Spleen (tissue), 11 donors: ENCODE data around the gene PPP1R9B. TPM values are rescaled to one million over a fixed set of nuclear protein-coding genes. Genes with fewer than 3 reads are reported as not detected.

ENCODE experiments used
- DNase-seq: peaks from one replicate; pipeline ENCODE4 v3.0.0-alpha.2; 2020
- H3K27ac ChIP-seq, 8 donors: fragments of 200-600 bp; sonication (generic) in 7 of 8; 1 replicate in 4 of 8; 2 replicates in 4 of 8; pipeline versions ENCODE4 v1.5.0 to v1.8.0; 2016 to 2021; ENCODE audit warnings: inconsistent platforms in 4 of 8, mild to moderate bottlenecking in 4 of 8, moderate library complexity in 1 of 8
- H3K27me3 ChIP-seq, 7 donors: fragments of 200-600 bp; sonication (generic) in 6 of 7; replicated peaks in 1 of 7; 1 replicate in 4 of 7; 2 replicates in 3 of 7; pipeline versions ENCODE4 v1.5.0 to v1.8.0; 2016 to 2021; ENCODE audit warnings: inconsistent platforms in 3 of 7, mild to moderate bottlenecking in 1 of 7
- H3K36me3 ChIP-seq, 6 donors: fragments of 200-600 bp; sonication (generic) in 5 of 6; 1 replicate in 4 of 6; 2 replicates in 2 of 6; pipeline versions ENCODE4 v1.5.0 to v1.8.0; 2016 to 2021; ENCODE audit warnings: inconsistent platforms in 2 of 6
- H3K4me1 ChIP-seq, 6 donors: fragments of 200-600 bp; sonication (generic) in 5 of 6; 1 replicate in 3 of 6; 2 replicates in 3 of 6; pipeline versions ENCODE4 v1.5.0 to v1.8.0; 2016 to 2021; ENCODE audit warnings: inconsistent platforms in 3 of 6
- H3K4me3 ChIP-seq, 8 donors: fragments of 200-600 bp; sonication (generic) in 7 of 8; 1 replicate in 4 of 8; 2 replicates in 4 of 8; pipeline versions ENCODE4 v1.5.0 to v1.8.0; 2016 to 2021; ENCODE audit warnings: inconsistent platforms in 4 of 8, mild to moderate bottlenecking in 4 of 8, moderate library complexity in 2 of 8
- H3K9me3 ChIP-seq, 8 donors: fragments of 200-600 bp; sonication (generic) in 7 of 8; 1 replicate in 4 of 8; 2 replicates in 4 of 8; pipeline versions ENCODE4 v1.5.0 to v1.8.0; 2016 to 2021; ENCODE audit warnings: inconsistent platforms in 4 of 8
- CTCF ChIP-seq, 11 experiments: fragments of 200-600 bp in 7 of 11; fragments of 450-650 bp in 4 of 11; sonication (generic) in 4 of 11; IDR thresholded peaks in 8 of 11; conservative IDR thresholded peaks in 3 of 11; 1 replicate in 7 of 11; 2 replicates in 4 of 11; pipeline versions ENCODE4 v1.4.0 to v1.8.0; 2016 to 2021; ENCODE audit warnings: antibody characterized with exemption in 11 of 11, inconsistent platforms in 4 of 11, mild to moderate bottlenecking in 1 of 11
- POLR2A ChIP-seq, 3 donors: fragments of 450-650 bp; IDR thresholded peaks; one replicate each; pipeline ENCODE4 v1.5.1; 2017; ENCODE audit warnings: antibody characterized with exemption in 3 of 3, mild to moderate bottlenecking in 1 of 3
- POLR2AphosphoS5 ChIP-seq, 3 donors: sonication (generic); formaldehyde crosslinking; IDR thresholded peaks; one replicate each; pipeline ENCODE4 v1.5.1; 2017; ENCODE audit warnings: antibody characterized with exemption in 3 of 3
- WGBS, 5 donors: extraction: QIAGEN DNeasy Blood & Tissue Kit in 3 of 5; methylation state at CpG; one replicate each; pipeline versions ENCODE4 v1.1.5 to v1.1.7; 2013 to 2018; 5-methylcytosine and 5-hydroxymethylcytosine counted together
- intact Hi-C: fragments of 100-400 bp; cut with DNase I; formaldehyde crosslinking; loops from one replicate; pipeline ENCODE4 v1.15.0; 2023; ENCODE audit warnings: low total_unique reads
- polyA plus RNA-seq, 3 donors: library from polyadenylated mRNA; stranded (reverse); fragments of 200-250 nt; gene quantifications; one replicate each; pipeline ENCODE4 v1.2.1, GENCODE V29; 2013
- total RNA-seq, 7 donors: library from RNA; depleted of rRNA in 3 of 7; stranded (reverse); fragments of >200 nt in 3 of 7; fragmentation: NEBNext Ultra II Directional in 4 of 7; extraction: Animal tissue kit (Norgen Biotek cat#: 25700) in 4 of 7; gene quantifications; one replicate each; pipeline versions ENCODE4 v1.1.0 to v1.2.1, GENCODE V29; 2016 to 2021
- donor health status: healthy with polysubstance abuse.
- donor health status: DM: no; HTN: no; CAD: no; lungs with moderate emphysema.
- donor health status: DM: no; HTN: no; CAD: no.
- donor health status: Bipolar disorder and iron deficiency.
- donor health status: healthy.
- donor health status: DM: no; HTN: no; CAD: no.
- donor health status: DM: yes; HTN: yes; CAD: no.

The PPP1R9B gene
- total and polyA plus RNA-seq, 10 donors: 30.0 to 136 (median 86.2) TPM

DNA sequence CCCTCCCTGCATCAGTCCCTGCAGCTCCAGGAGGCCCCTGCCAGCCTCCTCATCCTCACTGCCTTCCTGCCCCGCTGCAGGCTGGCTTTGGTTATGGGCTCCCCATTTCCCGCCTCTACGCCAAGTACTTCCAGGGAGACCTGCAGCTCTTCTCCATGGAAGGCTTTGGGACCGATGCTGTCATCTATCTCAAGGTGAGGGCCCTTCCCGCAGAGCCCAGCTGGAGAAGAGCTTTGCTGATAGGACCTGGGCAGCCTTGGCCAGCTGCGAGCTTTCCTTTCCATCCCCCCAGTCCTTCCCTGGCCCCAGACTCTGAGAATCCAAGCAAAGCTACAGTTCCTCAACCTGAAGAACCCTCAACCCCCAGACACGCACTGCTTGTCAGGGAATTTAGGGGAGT is 41.3 kb downstream of the PPP1R9B start:
- Histone ChIP-seq H3K27me3 (peaks cover 0 to 5% (median 0%) of the 10 kb centered on the region in 7 donors), H3K27ac (no peak overlapping the region), H3K4me1 (peaks cover 3 to 33% (median 19%) of the 10 kb centered on the region in 6 donors), H3K36me3 (peaks cover 0 to 69% (median 45%) of the 10 kb centered on the region in 6 donors), H3K9me3 (no peaks in the 10 kb centered on the region), H3K4me3 (no peak overlapping the region)
- TF ChIP-seq CTCF (IDR thresholded peaks at IDR 0.05 in 8 of 11, conservative IDR thresholded peaks at IDR 0.05 in 3 of 11): no peak
- TF ChIP-seq POLR2A (IDR thresholded peaks at IDR 0.05): no peak
- no peak for TF ChIP-seq POLR2AphosphoS5 (IDR thresholded peaks at IDR 0.05)
- DNase-seq: no peak
- intact Hi-C loops: no loop called here
- 81 to 91% (median 83%) methylated on average over 7 of the region's 7 CpGs for WGBS, 5 donors

- TF ChIP-seq POLR2A (IDR thresholded peaks at IDR 0.05) (no peak), CTCF (IDR thresholded peaks at IDR 0.05 in 8 of 11, conservative IDR thresholded peaks at IDR 0.05 in 3 of 11) (no peak), POLR2AphosphoS5 (IDR thresholded peaks at IDR 0.05) (no peak)
- no peak overlapping the region for H3K27ac ChIP-seq
- H3K36me3 ChIP-seq: peaks cover 0 to 76% (median 45%) of the 10 kb centered on the region in 6 donors
- no peaks in the 10 kb centered on the region for H3K9me3 ChIP-seq
- DNase-seq: no peak
- no peak overlapping the region for H3K4me3 ChIP-seq
- WGBS, 5 donors: 80 to 89% (median 85%) methylated on average over 9 of the region's 9 CpGs
- H3K4me1 ChIP-seq: peaks cover 3 to 33% (median 19%) of the 10 kb centered on the region in 6 donors
- no peaks in the 10 kb centered on the region for H3K27me3 ChIP-seq
- intact Hi-C loops: no loop called here
These were observed 41.9 kb downstream of the PPP1R9B start for GRCh38 chr17:50108556-50108955.

GRCh38 chr17:50107790-50108414 is 42.6 kb downstream of the PPP1R9B start:
- Histone ChIP-seq H3K9me3 (no peaks in the 10 kb centered on the region), H3K4me1 (peaks cover 3 to 32% (median 17%) of the 10 kb centered on the region in 6 donors), H3K27ac (no peak overlapping the region), H3K27me3 (no peaks in the 10 kb centered on the region), H3K4me3 (no peak overlapping the region), H3K36me3 (peaks cover 0 to 82% (median 45%) of the 10 kb centered on the region in 6 donors)
- TF ChIP-seq POLR2AphosphoS5 (IDR thresholded peaks at IDR 0.05) (no peak), POLR2A (IDR thresholded peaks at IDR 0.05) (no peak), CTCF (IDR thresholded peaks at IDR 0.05 in 8 of 11, conservative IDR thresholded peaks at IDR 0.05 in 3 of 11) (no peak)
- no peak for DNase-seq
- intact Hi-C loops: no loop called here
- WGBS, 5 donors: 87 to 95% (median 89%) methylated on average over 10 of the region's 10 CpGs

GRCh38 chr17:50106393-50107131 is 43.9 kb downstream of the PPP1R9B start:
- 73 to 79% (median 77%) methylated on average over 9 to 13 of the region's 13 CpGs for WGBS, 5 donors
- intact Hi-C loops: no loop called here
- Histone ChIP-seq H3K36me3 (peaks cover 0 to 93% (median 45%) of the 10 kb centered on the region in 6 donors), H3K4me3 (no peak overlapping the region), H3K4me1 (peaks cover 3 to 32% (median 13%) of the 10 kb centered on the region in 6 donors), H3K9me3 (no peaks in the 10 kb centered on the region), H3K27ac (no peak overlapping the region), H3K27me3 (no peaks in the 10 kb centered on the region)
- DNase-seq: no peak
- no peak for TF ChIP-seq POLR2AphosphoS5 (IDR thresholded peaks at IDR 0.05)
- TF ChIP-seq POLR2A (IDR thresholded peaks at IDR 0.05): no peak
- TF ChIP-seq CTCF (IDR thresholded peaks at IDR 0.05 in 8 of 11, conservative IDR thresholded peaks at IDR 0.05 in 3 of 11): no peak
